Neuronal stem cell (in vitro differentiated cells): Measurements from ENCODE around the gene KRTAP3-1.

Source experiments
- DNase-seq: peaks from one replicate; pipeline ENCODE4 v3.0.0-alpha.2; 2013; ENCODE audit warnings: low spot score
- H2AFZ ChIP-seq: one replicate; pipeline ENCODE4 v1.6.1; 2013; ENCODE audit warnings: mild to moderate bottlenecking, low read length, inconsistent platforms
- H2AK5ac ChIP-seq: 2 replicates; pipeline ENCODE4 v1.6.1; 2013; ENCODE audit warnings: low read depth, mild to moderate bottlenecking, inconsistent platforms, low read length, moderate library complexity, mixed read lengths
- H2BK120ac ChIP-seq: 2 replicates; pipeline ENCODE4 v1.6.1; 2013; ENCODE audit warnings: low read depth, mild to moderate bottlenecking, inconsistent platforms, low read length, moderate library complexity, mixed read lengths
- H2BK12ac ChIP-seq: one replicate; pipeline ENCODE4 v1.6.1; 2013; ENCODE audit warnings: low read length, inconsistent platforms
- H2BK15ac ChIP-seq: 2 replicates; pipeline ENCODE4 v1.6.1; 2013; ENCODE audit warnings: mild to moderate bottlenecking, low read length, inconsistent platforms, mixed read lengths
- H2BK5ac ChIP-seq: one replicate; pipeline ENCODE4 v1.6.1; 2013; ENCODE audit warnings: inconsistent platforms, mild to moderate bottlenecking, low read length, moderate library complexity
- H3K14ac ChIP-seq: one replicate; pipeline ENCODE4 v1.6.1; 2013; ENCODE audit warnings: low read length, inconsistent platforms
- H3K18ac ChIP-seq: 2 replicates; pipeline ENCODE4 v1.6.1; 2013; ENCODE audit warnings: low read length, inconsistent platforms
- H3K23ac ChIP-seq: 2 replicates; pipeline ENCODE4 v1.6.1; 2013; ENCODE audit warnings: low read depth, mild to moderate bottlenecking, mixed read lengths, low read length, inconsistent platforms; ENCODE audit not compliant: poor library complexity
- H3K27ac ChIP-seq: replicated peaks from 3 replicates; pipeline ENCODE4 v1.5.1; 2013; ENCODE audit warnings: low read length, inconsistent platforms
- H3K27me3 ChIP-seq, 3 experiments: 2 replicates each; pipeline ENCODE4 v1.6.1; 2013; ENCODE audit warnings: low read length in 3 of 3, mild to moderate bottlenecking in 2 of 3, inconsistent platforms in 1 of 3, low read depth in 1 of 3, mixed read lengths in 1 of 3, moderate library complexity in 1 of 3; ENCODE audit not compliant: control insufficient read depth in 3 of 3, insufficient read depth in 3 of 3
- H3K36me3 ChIP-seq, 2 donors: replicated peaks in 1 of 2; 2 replicates each; pipeline ENCODE4 v1.6.1; 2013; ENCODE audit warnings: low read length in 2 of 2; ENCODE audit not compliant: control insufficient read depth in 2 of 2, insufficient read depth in 2 of 2
- H3K4ac ChIP-seq: 2 replicates; pipeline ENCODE4 v1.6.1; 2013; ENCODE audit warnings: inconsistent platforms, mild to moderate bottlenecking, low read length, moderate library complexity
- H3K4me1 ChIP-seq, 2 donors: 1 replicate in 1 of 2; 2 replicates in 1 of 2; pipeline ENCODE4 v1.6.1; 2013; ENCODE audit warnings: low read length in 2 of 2, low read depth in 1 of 2; ENCODE audit not compliant: control insufficient read depth in 2 of 2, insufficient read depth in 1 of 2
- H3K4me2 ChIP-seq: one replicate; pipeline ENCODE4 v1.6.1; 2013; ENCODE audit warnings: mild to moderate bottlenecking, low read length, inconsistent platforms; ENCODE audit not compliant: insufficient read depth, poor library complexity, severe bottlenecking
- H3K4me3 ChIP-seq, 2 donors: 2 replicates each; pipeline ENCODE4 v1.5.1; 2013; ENCODE audit warnings: low read length in 2 of 2, mild to moderate bottlenecking in 2 of 2, inconsistent platforms in 1 of 2, moderate library complexity in 1 of 2
- H3K79me1 ChIP-seq: one replicate; pipeline ENCODE4 v1.6.1; 2013; ENCODE audit warnings: low read depth, mild to moderate bottlenecking, inconsistent platforms, low read length, moderate library complexity
- H3K9ac ChIP-seq: one replicate; pipeline ENCODE4 v1.6.1; 2013; ENCODE audit warnings: mild to moderate bottlenecking, low read depth, low read length, inconsistent platforms; ENCODE audit not compliant: poor library complexity
- H3K9me3 ChIP-seq, 2 donors: replicated peaks in 1 of 2; 2 replicates each; pipeline versions ENCODE3 to v1.6.1; 2013; ENCODE audit warnings: low read length in 2 of 2, mild to moderate bottlenecking in 2 of 2, inconsistent platforms in 1 of 2, low read depth in 1 of 2, mixed read lengths in 1 of 2, moderate library complexity in 1 of 2; ENCODE audit not compliant: control insufficient read depth in 2 of 2, insufficient read depth in 1 of 2
- H4K8ac ChIP-seq: one replicate; pipeline ENCODE4 v1.6.1; 2013; ENCODE audit warnings: low read depth, mild to moderate bottlenecking, inconsistent platforms, low read length, moderate library complexity
- H4K91ac ChIP-seq: one replicate; pipeline ENCODE4 v1.6.1; 2013; ENCODE audit warnings: low read length, low read depth, mild to moderate bottlenecking, inconsistent platforms; ENCODE audit not compliant: poor library complexity
- WGBS, 2 donors: extraction: QIAGEN DNeasy Blood & Tissue Kit; methylation state at CpG; one replicate each; pipeline ENCODE4 v1.1.7; 2013; ENCODE audit warnings: missing lambda C conversion rate in 2 of 2, mixed read lengths in 1 of 2; ENCODE audit not compliant: insufficient read length in 2 of 2, insufficient replicate concordance in 1 of 2; ENCODE audit errors: extremely low coverage in 2 of 2; 5-methylcytosine and 5-hydroxymethylcytosine counted together

The KRTAP3-1 gene

DNA sequence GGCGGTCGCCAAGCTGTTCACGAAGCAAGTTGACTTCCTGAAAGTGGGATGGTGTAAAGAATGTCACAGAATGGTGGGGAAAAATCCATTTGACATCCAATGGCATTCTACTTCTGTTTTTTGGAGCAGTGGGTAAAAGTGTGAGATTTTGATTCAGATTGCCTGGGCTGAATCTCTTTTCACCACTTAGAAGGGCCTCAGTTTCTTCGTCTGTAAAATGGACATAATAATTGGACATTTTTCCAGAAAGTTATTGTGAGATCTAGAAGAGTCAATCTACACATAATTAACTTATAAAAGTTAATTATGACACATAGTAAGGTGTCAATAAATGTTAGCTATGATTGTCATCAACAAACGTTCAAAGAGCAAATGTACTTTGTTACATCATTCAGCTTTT, 27.8 kb downstream of the KRTAP3-1 start:
- Histone ChIP-seq H4K8ac (no peak overlapping the region), H2AFZ (peak overlapping the region; percentile 3), H3K27ac (no peak overlapping the region), H3K4me2 (no peak overlapping the region), H2BK12ac (no peak overlapping the region), H3K4ac (no peak overlapping the region), H3K14ac (no peak overlapping the region), H3K9ac (no peak overlapping the region), H3K18ac (no peak overlapping the region), H4K91ac (no peak overlapping the region), H3K4me3 (no peak overlapping the region), H3K9me3 (peaks cover 0 to 1% of the 10 kb centered on the region in 2 donors), H2BK5ac (no peak overlapping the region), H3K4me1 (peaks cover 0 to 14% of the 10 kb centered on the region in 2 donors), H2BK15ac (peak overlapping the region; percentile 22), H3K23ac (no peak overlapping the region), H2AK5ac (no peak overlapping the region), H3K79me1 (no peaks in the 10 kb centered on the region), H3K36me3 (no peaks in the 10 kb centered on the region), H2BK120ac (no peak overlapping the region), H3K27me3 (no peaks in the 10 kb centered on the region)
- DNase-seq = no peak
- no CpG with 5 or more reads among the region's 5 CpGs for WGBS, 2 donors

DNA sequence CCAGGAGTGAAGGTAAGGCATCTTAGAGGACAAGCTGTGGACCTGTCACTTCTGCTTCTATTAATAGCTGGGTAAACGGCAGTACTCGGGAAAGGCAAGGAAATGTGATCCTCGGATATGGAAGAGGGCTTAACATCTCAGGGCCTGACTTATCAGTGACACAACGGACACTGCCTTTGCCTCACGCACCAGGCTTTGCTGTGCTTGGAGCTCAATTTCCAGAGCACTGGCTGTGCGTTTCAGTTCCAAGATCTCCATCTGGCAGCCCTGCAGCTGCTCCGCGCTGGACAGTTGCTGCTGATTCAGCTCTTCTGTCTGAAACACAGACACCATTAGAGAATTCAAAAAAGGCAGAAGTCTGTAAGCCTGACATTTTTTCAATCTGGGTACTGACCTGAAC, 28.3 kb downstream of the KRTAP3-1 start:
- WGBS, 2 donors = no CpG with 5 or more reads among the region's 8 CpGs
- H3K9ac ChIP-seq = no peak overlapping the region
- no peak overlapping the region for H3K4ac ChIP-seq
- peaks cover 0 to 14% of the 10 kb centered on the region in 2 donors for H3K4me1 ChIP-seq
- no peaks in the 10 kb centered on the region for H3K36me3 ChIP-seq
- H3K79me1 ChIP-seq = no peaks in the 10 kb centered on the region
- H3K9me3 ChIP-seq = peaks cover 0 to 1% of the 10 kb centered on the region in 2 donors
- no peak overlapping the region for H3K23ac ChIP-seq
- no peak overlapping the region for H2BK5ac ChIP-seq
- no peaks in the 10 kb centered on the region for H3K27me3 ChIP-seq
- peak overlapping the region; percentile 3 for H2AFZ ChIP-seq
- H3K14ac ChIP-seq = no peak overlapping the region
- peak overlapping the region; percentile 22 for H2BK15ac ChIP-seq
- no peak for DNase-seq
- H4K91ac ChIP-seq = no peak overlapping the region
- H3K27ac ChIP-seq = no peak overlapping the region
- no peak overlapping the region for H2BK12ac ChIP-seq
- no peak overlapping the region for H3K4me3 ChIP-seq
- peak overlapping the region; percentile 21 for H2BK120ac ChIP-seq
- H3K18ac ChIP-seq = peak overlapping the region; percentile 76
- H3K4me2 ChIP-seq = no peak overlapping the region
- H2AK5ac ChIP-seq = no peak overlapping the region
- H4K8ac ChIP-seq = no peak overlapping the region

DNA sequence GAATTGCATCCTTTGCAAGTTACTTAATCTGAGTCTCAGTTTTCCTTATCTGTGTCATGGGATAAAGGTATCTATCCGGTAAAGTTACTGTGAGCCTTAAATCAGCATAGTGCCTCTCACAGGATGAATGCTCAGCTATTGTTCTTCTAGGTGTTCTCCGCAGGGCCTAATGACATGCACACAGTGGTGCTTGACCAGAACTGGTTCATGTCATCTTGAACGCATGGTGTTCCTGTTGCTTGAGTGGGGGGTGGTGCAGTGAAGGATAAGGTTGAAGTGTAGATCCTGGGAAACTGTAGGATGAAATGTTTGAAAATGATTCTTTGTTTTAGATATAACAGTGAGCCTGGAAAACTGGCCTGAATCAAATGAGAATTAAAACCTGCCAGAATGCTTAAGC, 28.8 kb downstream of the KRTAP3-1 start:
- H3K4me3 ChIP-seq = no peak overlapping the region
- H2AFZ ChIP-seq = peak overlapping the region; percentile 3
- H3K79me1 ChIP-seq = no peaks in the 10 kb centered on the region
- H2BK15ac ChIP-seq = no peak overlapping the region
- H3K27me3 ChIP-seq = no peaks in the 10 kb centered on the region
- no peak overlapping the region for H4K8ac ChIP-seq
- H3K4ac ChIP-seq = no peak overlapping the region
- H2BK120ac ChIP-seq = no peak overlapping the region
- no peaks in the 10 kb centered on the region for H3K36me3 ChIP-seq
- H3K4me2 ChIP-seq = no peak overlapping the region
- H2BK5ac ChIP-seq = no peak overlapping the region
- H3K14ac ChIP-seq = no peak overlapping the region
- no peak overlapping the region for H3K18ac ChIP-seq
- no peak overlapping the region for H2AK5ac ChIP-seq
- no peak overlapping the region for H2BK12ac ChIP-seq
- peaks cover 0 to 14% of the 10 kb centered on the region in 2 donors for H3K4me1 ChIP-seq
- no peak overlapping the region for H3K23ac ChIP-seq
- DNase-seq = no peak
- no peak overlapping the region for H4K91ac ChIP-seq
- H3K9me3 ChIP-seq = peaks cover 0 to 1% of the 10 kb centered on the region in 2 donors
- no CpG with 5 or more reads among the region's 3 CpGs for WGBS, 2 donors
- H3K9ac ChIP-seq = no peak overlapping the region
- no peak overlapping the region for H3K27ac ChIP-seq

DNA sequence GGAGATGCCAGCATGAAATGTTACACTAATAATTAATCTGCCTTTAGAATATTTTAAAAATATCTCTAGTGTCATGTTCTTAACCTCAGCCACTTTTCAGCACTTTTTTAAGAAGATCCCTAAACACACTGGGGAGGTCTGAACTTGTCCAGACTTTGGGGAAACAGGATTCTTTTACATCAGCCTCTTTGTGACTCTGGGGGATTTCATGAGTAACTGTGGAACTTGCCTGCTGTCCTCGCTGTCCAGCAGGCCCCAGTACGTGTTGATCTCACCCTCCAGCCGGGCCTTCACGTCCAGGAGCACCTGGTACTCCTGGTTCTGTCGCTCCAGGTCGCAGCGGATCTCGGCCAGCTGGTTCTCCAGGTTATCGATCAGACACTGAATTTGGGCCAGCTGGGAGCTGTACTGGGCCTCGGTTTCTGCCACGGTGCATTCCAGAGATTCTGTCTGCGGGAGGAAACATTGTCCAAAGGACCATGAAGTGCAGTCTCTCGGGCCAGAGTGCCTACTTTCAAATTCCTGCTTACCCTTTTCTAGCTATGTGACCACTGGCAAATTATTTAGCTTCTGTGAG, 30.3 kb downstream of the KRTAP3-1 start:
- H3K79me1 ChIP-seq = no peaks in the 10 kb centered on the region
- peaks cover 0 to 1% of the 10 kb centered on the region in 2 donors for H3K9me3 ChIP-seq
- H2BK120ac ChIP-seq = peak overlapping the region; percentile 91
- H3K4ac ChIP-seq = no peak overlapping the region
- H3K4me3 ChIP-seq = no peak overlapping the region
- H2AFZ ChIP-seq = no peak overlapping the region
- H3K4me2 ChIP-seq = no peak overlapping the region
- no peak overlapping the region for H2BK5ac ChIP-seq
- H3K14ac ChIP-seq = peak overlapping the region; percentile 97
- H3K27me3 ChIP-seq = no peaks in the 10 kb centered on the region
- no peak overlapping the region for H3K27ac ChIP-seq
- H2BK12ac ChIP-seq = peak overlapping the region; percentile 73
- peaks cover 0 to 13% of the 10 kb centered on the region in 2 donors for H3K4me1 ChIP-seq
- H3K23ac ChIP-seq = no peak overlapping the region
- H2AK5ac ChIP-seq = peak overlapping the region; percentile 37
- peak overlapping the region; percentile 80 for H3K18ac ChIP-seq
- no peak overlapping the region for H4K91ac ChIP-seq
- WGBS, 2 donors = no CpG with 5 or more reads among the region's 13 CpGs
- no peak overlapping the region for H4K8ac ChIP-seq
- H3K36me3 ChIP-seq = no peaks in the 10 kb centered on the region
- no peak overlapping the region for H2BK15ac ChIP-seq
- no peak overlapping the region for H3K9ac ChIP-seq
- DNase-seq = no peak
